Progenitor cell of endocrine pancreas (in vitro differentiated cells): ENCODE results near the gene TBL1XR1. TPM values are rescaled to one million over a fixed set of nuclear protein-coding genes. Genes with fewer than 3 reads are reported as not detected.

Experiments used
- DNase-seq: peaks from one replicate; pipeline ENCODE4 v3.0.0; 2021; ENCODE audit warnings: low spot score; ENCODE audit not compliant: unreplicated experiment
- H3K27ac Mint-ChIP-seq: 2 replicates; pipeline ENCODE4 v1.8.0; 2021; ENCODE audit warnings: mild to moderate bottlenecking, moderate library complexity, mixed read lengths
- H3K27me3 Mint-ChIP-seq: 2 replicates; pipeline ENCODE4 v1.8.0; 2021; ENCODE audit warnings: mixed read lengths
- H3K36me3 Mint-ChIP-seq: 2 replicates; pipeline ENCODE4 v1.8.0; 2022; ENCODE audit warnings: mixed read lengths; ENCODE audit not compliant: insufficient read depth
- H3K4me1 Mint-ChIP-seq: 2 replicates; pipeline ENCODE4 v1.8.0; 2021; ENCODE audit warnings: low read depth, mixed read lengths
- H3K4me3 Mint-ChIP-seq: 2 replicates; pipeline ENCODE4 v1.8.0; 2021; ENCODE audit warnings: low read depth, mild to moderate bottlenecking, moderate library complexity, mixed read lengths
- H3K9me3 Mint-ChIP-seq: 2 replicates; pipeline ENCODE4 v1.8.0; 2021; ENCODE audit warnings: low read depth, mixed read lengths
- CTCF ChIP-seq: fragments of 200-600 bp; sonication (generic); IDR thresholded peaks from one replicate; pipeline ENCODE4 v1.5.0; 2021; ENCODE audit warnings: antibody characterized with exemption, mild to moderate bottlenecking; ENCODE audit not compliant: unreplicated experiment
- total RNA-seq: library from RNA; stranded (reverse); gene quantifications from 2 replicates; pipeline ENCODE4 v1.2.1, GENCODE V29; 2021

Gene TBL1XR1
- total RNA-seq, 1 donor from 2014 or later, result 207 TPM

- no peak overlapping the region for H3K27ac Mint-ChIP-seq
- no peaks in the 10 kb centered on the region for H3K9me3 Mint-ChIP-seq
- no peak overlapping the region for H3K4me3 Mint-ChIP-seq
Measured at GRCh38 chr3:177201700-177202397, 4.6 kb upstream of the TBL1XR1 start.

GRCh38 chr3:177199206-177199760 lies 2.0 kb upstream of the TBL1XR1 start:
- peaks cover 27% of the 10 kb centered on the region for H3K4me1 Mint-ChIP-seq
- H3K9me3 Mint-ChIP-seq, result no peaks in the 10 kb centered on the region
- no peak overlapping the region for H3K4me3 Mint-ChIP-seq
- H3K27ac Mint-ChIP-seq, result no peak overlapping the region
- no peak for TF ChIP-seq CTCF
- H3K27me3 Mint-ChIP-seq, result no peaks in the 10 kb centered on the region
- DNase-seq, result no peak
- H3K36me3 Mint-ChIP-seq, result no peaks in the 10 kb centered on the region

More at GRCh38 chr3:177201700-177202397, 4.6 kb upstream of the TBL1XR1 start:
- DNase-seq, result no peak
- peaks cover 15% of the 10 kb centered on the region for H3K4me1 Mint-ChIP-seq
- TF ChIP-seq CTCF, result no peak
- H3K27me3 Mint-ChIP-seq, result no peaks in the 10 kb centered on the region
- no peaks in the 10 kb centered on the region for H3K36me3 Mint-ChIP-seq

- H3K9me3 Mint-ChIP-seq, result no peaks in the 10 kb centered on the region
- TF ChIP-seq CTCF, result no peak
- DNase-seq, result no peak
Measured at GRCh38 chr3:177197727-177198460, 612 bp upstream of the TBL1XR1 start.

GRCh38 chr3:177196456-177197040 lies 734 bp downstream of the TBL1XR1 start:
- Mint-ChIP-seq H3K4me3 (peak overlapping the region; percentile 91), H3K27me3 (no peaks in the 10 kb centered on the region), H3K4me1 (peaks cover 40% of the 10 kb centered on the region), H3K36me3 (peaks cover 9% of the 10 kb centered on the region), H3K9me3 (no peaks in the 10 kb centered on the region), H3K27ac (peak overlapping the region; percentile 97)
- peak; percentile 10 for TF ChIP-seq CTCF
- DNase-seq, result no peak

More at GRCh38 chr3:177197727-177198460, 612 bp upstream of the TBL1XR1 start:
- peak overlapping the region; percentile 64 for H3K4me3 Mint-ChIP-seq
- peak overlapping the region; percentile 85 for H3K27ac Mint-ChIP-seq
- H3K4me1 Mint-ChIP-seq, result peaks cover 36% of the 10 kb centered on the region
- peaks cover 5% of the 10 kb centered on the region for H3K36me3 Mint-ChIP-seq
- no peaks in the 10 kb centered on the region for H3K27me3 Mint-ChIP-seq

- H3K4me3 Mint-ChIP-seq, result peak overlapping the region; percentile 91
- peak overlapping the region; percentile 97 for H3K27ac Mint-ChIP-seq
- H3K4me1 Mint-ChIP-seq, result peaks cover 45% of the 10 kb centered on the region
- no peaks in the 10 kb centered on the region for H3K9me3 Mint-ChIP-seq
- DNase-seq, result no peak
- H3K27me3 Mint-ChIP-seq, result no peaks in the 10 kb centered on the region
- H3K36me3 Mint-ChIP-seq, result peaks cover 10% of the 10 kb centered on the region
- no peak for TF ChIP-seq CTCF
Measured at GRCh38 chr3:177196008-177196455, 1.2 kb downstream of the TBL1XR1 start.
